Memory B cell (primary cell): ENCODE measurements around the gene AUTS2.

ENCODE experiments used
- ATAC-seq: fragments of 150-1000 bp; cut with Tn5 transposase; 2 replicates; pipeline ENCODE4 v1.10.0; 2021; ENCODE audit warnings: low read depth, mild to moderate bottlenecking, moderate library complexity
- DNase-seq, 2 donors: peaks; one replicate each; pipeline ENCODE4 v3.0.0; 2022; ENCODE audit warnings: low spot score in 2 of 2
- H3K27ac Mint-ChIP-seq: one replicate; pipeline ENCODE4 v1.8.0; 2022; ENCODE audit warnings: mild to moderate bottlenecking, moderate library complexity, mixed read lengths
- H3K27me3 Mint-ChIP-seq: one replicate; pipeline ENCODE4 v1.8.0; 2022; ENCODE audit warnings: mixed read lengths
- H3K36me3 Mint-ChIP-seq: one replicate; pipeline ENCODE4 v1.8.0; 2022; ENCODE audit warnings: mild to moderate bottlenecking, mixed read lengths
- H3K4me1 Mint-ChIP-seq: one replicate; pipeline ENCODE4 v1.8.0; 2022; ENCODE audit warnings: mixed read lengths
- H3K4me3 Mint-ChIP-seq: one replicate; pipeline ENCODE4 v1.8.0; 2022; ENCODE audit warnings: mild to moderate bottlenecking, moderate library complexity, mixed read lengths
- H3K9me3 Mint-ChIP-seq: one replicate; pipeline ENCODE4 v1.8.0; 2022; ENCODE audit warnings: mixed read lengths

AUTS2 gene

GRCh38 chr7:70466725-70467364, 868.6 kb downstream of the AUTS2 start:
- Mint-ChIP-seq H3K36me3 (peaks cover 14% of the 10 kb centered on the region), H3K27ac (no peak overlapping the region), H3K9me3 (no peaks in the 10 kb centered on the region), H3K4me3 (no peak overlapping the region), H3K27me3 (no peaks in the 10 kb centered on the region), H3K4me1 (no peaks in the 10 kb centered on the region)
- DNase-seq, result no peak
- ATAC-seq, result no peak

- H3K27ac Mint-ChIP-seq, result no peak overlapping the region
- no peaks in the 10 kb centered on the region for H3K4me1 Mint-ChIP-seq
- H3K36me3 Mint-ChIP-seq, result peaks cover 12% of the 10 kb centered on the region
- ATAC-seq (no peak), DNase-seq (no peak)
- H3K27me3 Mint-ChIP-seq, result no peaks in the 10 kb centered on the region
- no peaks in the 10 kb centered on the region for H3K9me3 Mint-ChIP-seq
- H3K4me3 Mint-ChIP-seq, result no peak overlapping the region
Observed at GRCh38 chr7:70470746-70471145, 872.5 kb downstream of the AUTS2 start.

GRCh38 chr7:70472601-70473237, 874.4 kb downstream of the AUTS2 start:
- no peaks in the 10 kb centered on the region for H3K4me1 Mint-ChIP-seq
- no peak for ATAC-seq
- H3K4me3 Mint-ChIP-seq, result no peak overlapping the region
- H3K27ac Mint-ChIP-seq, result no peak overlapping the region
- no peaks in the 10 kb centered on the region for H3K9me3 Mint-ChIP-seq
- no peaks in the 10 kb centered on the region for H3K27me3 Mint-ChIP-seq
- H3K36me3 Mint-ChIP-seq, result peaks cover 6% of the 10 kb centered on the region
- DNase-seq, result no peak

- no peak for DNase-seq
- ATAC-seq, result no peak
- H3K27ac Mint-ChIP-seq, result no peak overlapping the region
- H3K9me3 Mint-ChIP-seq, result no peaks in the 10 kb centered on the region
- H3K4me3 Mint-ChIP-seq, result no peak overlapping the region
- H3K27me3 Mint-ChIP-seq, result no peaks in the 10 kb centered on the region
- no peaks in the 10 kb centered on the region for H3K4me1 Mint-ChIP-seq
- peaks cover 10% of the 10 kb centered on the region for H3K36me3 Mint-ChIP-seq
Observed at GRCh38 chr7:70474639-70475234, 876.5 kb downstream of the AUTS2 start.

- no peak for DNase-seq
- no peaks in the 10 kb centered on the region for H3K9me3 Mint-ChIP-seq
- peaks cover 17% of the 10 kb centered on the region for H3K36me3 Mint-ChIP-seq
- no peaks in the 10 kb centered on the region for H3K4me1 Mint-ChIP-seq
- H3K27me3 Mint-ChIP-seq, result no peaks in the 10 kb centered on the region
- no peak overlapping the region for H3K27ac Mint-ChIP-seq
- no peak for ATAC-seq
- H3K4me3 Mint-ChIP-seq, result no peak overlapping the region
Observed at GRCh38 chr7:70477036-70478010, 879.0 kb downstream of the AUTS2 start.

- Mint-ChIP-seq H3K36me3 (peaks cover 18% of the 10 kb centered on the region), H3K27me3 (no peaks in the 10 kb centered on the region), H3K9me3 (peaks cover under 1% of the 10 kb centered on the region), H3K4me3 (no peak overlapping the region), H3K27ac (no peak overlapping the region), H3K4me1 (no peaks in the 10 kb centered on the region)
- ATAC-seq, result no peak
- DNase-seq, result no peak
Observed at GRCh38 chr7:70479153-70480021, 881.1 kb downstream of the AUTS2 start.

GRCh38 chr7:70480927-70481569, 882.8 kb downstream of the AUTS2 start:
- no peak overlapping the region for H3K4me3 Mint-ChIP-seq
- H3K27me3 Mint-ChIP-seq, result no peaks in the 10 kb centered on the region
- H3K4me1 Mint-ChIP-seq, result no peaks in the 10 kb centered on the region
- DNase-seq (no peak), ATAC-seq (no peak)
- H3K36me3 Mint-ChIP-seq, result peaks cover 23% of the 10 kb centered on the region
- H3K27ac Mint-ChIP-seq, result no peak overlapping the region
- H3K9me3 Mint-ChIP-seq, result peaks cover 6% of the 10 kb centered on the region

GRCh38 chr7:70481570-70482123, 883.4 kb downstream of the AUTS2 start:
- H3K4me1 Mint-ChIP-seq, result no peaks in the 10 kb centered on the region
- no peak overlapping the region for H3K27ac Mint-ChIP-seq
- H3K4me3 Mint-ChIP-seq, result no peak overlapping the region
- H3K9me3 Mint-ChIP-seq, result peaks cover 6% of the 10 kb centered on the region
- no peaks in the 10 kb centered on the region for H3K27me3 Mint-ChIP-seq
- DNase-seq, result no peak
- no peak for ATAC-seq
- H3K36me3 Mint-ChIP-seq, result peaks cover 23% of the 10 kb centered on the region

GRCh38 chr7:70484255-70484654, 886.0 kb downstream of the AUTS2 start:
- Mint-ChIP-seq H3K27ac (no peak overlapping the region), H3K27me3 (no peaks in the 10 kb centered on the region), H3K36me3 (peaks cover 23% of the 10 kb centered on the region), H3K4me3 (no peak overlapping the region), H3K4me1 (no peaks in the 10 kb centered on the region), H3K9me3 (peaks cover 6% of the 10 kb centered on the region)
- ATAC-seq, result no peak
- DNase-seq, result no peak

GRCh38 chr7:70486977-70487376, 888.7 kb downstream of the AUTS2 start:
- no peak for ATAC-seq
- Mint-ChIP-seq H3K27ac (no peak overlapping the region), H3K9me3 (peaks cover 6% of the 10 kb centered on the region), H3K36me3 (peaks cover 9% of the 10 kb centered on the region), H3K4me1 (no peaks in the 10 kb centered on the region), H3K4me3 (no peak overlapping the region), H3K27me3 (no peaks in the 10 kb centered on the region)
- DNase-seq, result no peak

GRCh38 chr7:70487428-70487827, 889.2 kb downstream of the AUTS2 start:
- Mint-ChIP-seq H3K27ac (no peak overlapping the region), H3K36me3 (peaks cover 9% of the 10 kb centered on the region), H3K27me3 (no peaks in the 10 kb centered on the region), H3K4me1 (no peaks in the 10 kb centered on the region), H3K9me3 (peaks cover 6% of the 10 kb centered on the region), H3K4me3 (no peak overlapping the region)
- ATAC-seq (no peak), DNase-seq (no peak)

- H3K36me3 Mint-ChIP-seq, result peaks cover 7% of the 10 kb centered on the region
- H3K27me3 Mint-ChIP-seq, result no peaks in the 10 kb centered on the region
- no peak overlapping the region for H3K27ac Mint-ChIP-seq
- no peak for DNase-seq
- peaks cover 6% of the 10 kb centered on the region for H3K9me3 Mint-ChIP-seq
- no peak overlapping the region for H3K4me3 Mint-ChIP-seq
- no peaks in the 10 kb centered on the region for H3K4me1 Mint-ChIP-seq
- ATAC-seq, result no peak
Observed at GRCh38 chr7:70487886-70488285, 889.6 kb downstream of the AUTS2 start.

GRCh38 chr7:70489813-70490212, 891.5 kb downstream of the AUTS2 start:
- no peak overlapping the region for H3K27ac Mint-ChIP-seq
- ATAC-seq, result no peak
- peaks cover 2% of the 10 kb centered on the region for H3K9me3 Mint-ChIP-seq
- DNase-seq, result no peak
- no peaks in the 10 kb centered on the region for H3K27me3 Mint-ChIP-seq
- peaks cover 4% of the 10 kb centered on the region for H3K36me3 Mint-ChIP-seq
- H3K4me3 Mint-ChIP-seq, result no peak overlapping the region
- no peaks in the 10 kb centered on the region for H3K4me1 Mint-ChIP-seq
